ENCODE results near the gene LIN54.

Gene LIN54

GRCh38 chr4:82890901-82891706 is 119.5 kb downstream of the LIN54 start, which contains the start of gene SEC31A:
Gene SEC31A (minus strand): TSS chr4:82891153. CDS start chr4:82881936, 9,217 bp downstream.
- no peak for FAIRE-seq

GRCh38 chr4:82890528-82890900 is 120.1 kb downstream of the LIN54 start:
- no peak for FAIRE-seq

GRCh38 chr4:82889287-82889686 is 121.3 kb downstream of the LIN54 start:
- FAIRE-seq = no peak

- FAIRE-seq = no peak
Measured at GRCh38 chr4:82886147-82886942, 124.3 kb downstream of the LIN54 start.

GRCh38 chr4:82885410-82885809 is 125.2 kb downstream of the LIN54 start:
- peak; percentile 10 for FAIRE-seq

Measured in colon (tissue), 2 donors.